GM23338 (cell line): ENCODE measurements around the gene NAP1L4.

Experiments used
- EZH2 ChIP-seq: fragments of 200-600 bp; sonication (generic); IDR thresholded peaks from one replicate; pipeline ENCODE4 v1.8.0; 2017; ENCODE audit warnings: antibody characterized with exemption, mild to moderate bottlenecking, low read depth; ENCODE audit not compliant: unreplicated experiment
- EZH2phosphoT487 ChIP-seq: fragments of 200-600 bp; sonication (generic); IDR thresholded peaks from one replicate; pipeline ENCODE4 v1.8.1; 2018; ENCODE audit warnings: antibody characterized with exemption; ENCODE audit not compliant: unreplicated experiment
- JUNB ChIP-seq: IDR thresholded peaks from one replicate; pipeline ENCODE4 v1.6.1; 2016; ENCODE audit warnings: antibody characterized with exemption; ENCODE audit not compliant: unreplicated experiment
- POLR2AphosphoS5 ChIP-seq: IDR thresholded peaks from 2 replicates; pipeline ENCODE4 v1.6.1; 2016; ENCODE audit warnings: antibody characterized with exemption, low read depth
- STAT1 ChIP-seq: IDR thresholded peaks from one replicate; pipeline ENCODE4 v1.6.1; 2016; ENCODE audit warnings: antibody characterized with exemption; ENCODE audit not compliant: unreplicated experiment
- ZNF331 ChIP-seq: fragments of 250-450 bp; sonication (Bioruptor Pico); IDR thresholded peaks from 2 replicates; pipeline ENCODE4 v1.5.0; 2020; ENCODE audit warnings: low read depth, mild to moderate bottlenecking, moderate library complexity
- TF ChIP-seq, protein P1 (sequence below), 2 experiments: fragments of 200-600 bp in 1 of 2; sonication (generic) in 1 of 2; conservative IDR thresholded peaks; 2 replicates each; pipeline versions ENCODE4 v1.5.1 to v1.6.1; 2016 to 2017; ENCODE audit warnings: antibody characterized with exemption in 2 of 2, low read depth in 2 of 2, mild to moderate bottlenecking in 2 of 2, moderate library complexity in 1 of 2

DNA sequence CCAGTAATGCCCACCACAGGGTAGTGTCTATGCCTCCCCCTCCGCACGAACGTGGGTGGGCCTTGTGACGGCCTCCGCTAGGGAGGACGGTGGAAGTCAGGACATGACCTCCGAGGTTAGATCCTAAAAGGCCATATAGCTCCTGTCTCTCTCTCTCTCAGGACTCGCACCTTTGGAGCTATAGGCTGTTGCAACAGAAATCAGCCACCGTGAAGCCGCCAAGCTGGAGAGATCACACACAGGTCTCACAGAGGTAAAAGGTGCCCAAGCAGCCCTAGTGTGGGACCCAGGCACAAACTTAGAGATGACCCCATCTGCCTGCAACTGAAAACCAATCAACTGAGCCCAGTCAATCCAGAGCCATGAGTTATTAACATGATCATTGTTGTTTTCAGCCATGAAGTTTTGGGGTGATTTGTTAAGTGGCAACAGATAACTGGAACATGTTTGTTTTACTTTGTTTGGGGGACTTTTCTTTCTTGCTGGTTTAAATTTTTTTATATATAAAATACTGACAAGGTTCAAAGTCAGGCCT lies 7.4 kb upstream of the NAP1L4 start:
- TF ChIP-seq ZNF331 (CRISPR knock-in tag) (peak; percentile 72), EZH2phosphoT487 (no peak), EZH2 (no peak), STAT1 (no peak), POLR2AphosphoS5 (no peak), JUNB (no peak)
- TF ChIP-seq, protein P1, sequence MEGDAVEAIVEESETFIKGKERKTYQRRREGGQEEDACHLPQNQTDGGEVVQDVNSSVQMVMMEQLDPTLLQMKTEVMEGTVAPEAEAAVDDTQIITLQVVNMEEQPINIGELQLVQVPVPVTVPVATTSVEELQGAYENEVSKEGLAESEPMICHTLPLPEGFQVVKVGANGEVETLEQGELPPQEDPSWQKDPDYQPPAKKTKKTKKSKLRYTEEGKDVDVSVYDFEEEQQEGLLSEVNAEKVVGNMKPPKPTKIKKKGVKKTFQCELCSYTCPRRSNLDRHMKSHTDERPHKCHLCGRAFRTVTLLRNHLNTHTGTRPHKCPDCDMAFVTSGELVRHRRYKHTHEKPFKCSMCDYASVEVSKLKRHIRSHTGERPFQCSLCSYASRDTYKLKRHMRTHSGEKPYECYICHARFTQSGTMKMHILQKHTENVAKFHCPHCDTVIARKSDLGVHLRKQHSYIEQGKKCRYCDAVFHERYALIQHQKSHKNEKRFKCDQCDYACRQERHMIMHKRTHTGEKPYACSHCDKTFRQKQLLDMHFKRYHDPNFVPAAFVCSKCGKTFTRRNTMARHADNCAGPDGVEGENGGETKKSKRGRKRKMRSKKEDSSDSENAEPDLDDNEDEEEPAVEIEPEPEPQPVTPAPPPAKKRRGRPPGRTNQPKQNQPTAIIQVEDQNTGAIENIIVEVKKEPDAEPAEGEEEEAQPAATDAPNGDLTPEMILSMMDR (conservative IDR thresholded peaks at IDR 0.05; ENCODE audit: low read depth in 2 of 2) = no peak
